A549 (cell line): ENCODE results near the gene MAPKAP1. TPM values are rescaled to one million over a fixed set of nuclear protein-coding genes. Genes with fewer than 3 reads are reported as not detected.

Experiments
- ATAC-seq, 2 experiments: fragments of 200-7000 bp in 1 of 2; fragments of >200 bp in 1 of 2; cut with Nextera tagmentation in 1 of 2; cut with Tn5 transposase in 1 of 2; 3 replicates each; pipeline versions ENCODE4 v1.8.0 to v1.9.1; 2018 to 2020; ENCODE audit warnings: mild to moderate bottlenecking in 1 of 2, moderate library complexity in 1 of 2
- CTCF ChIA-PET: fragments of 300-600 bp; sonication (Branson Sonifier 250); formaldehyde crosslinking; extraction: SDS; loops from one replicate; lab custom pipeline; 2021; ENCODE audit warnings: antibody characterized with exemption, inconsistent platforms; lab: Yijun Ruan, JAX
- POLR2A ChIA-PET: fragments of 350-600 bp; formaldehyde crosslinking; extraction: SDS; loops from one replicate; lab custom pipeline; 2021; ENCODE audit warnings: antibody characterized with exemption, inconsistent platforms; lab: Yijun Ruan, JAX
- DNase-seq, 2 experiments: peaks; one replicate each; pipeline versions ENCODE4 v3.0.0 to v3.0.0-alpha.2; 2011 to 2016; ENCODE audit warnings: low read depth in 1 of 2, low spot score in 1 of 2
- FAIRE-seq: peaks from 2 replicates; lab custom pipeline; 2011; peaks lifted over from hg19 to GRCh38; lab: Jason Lieb, UNC
- H3K27ac ChIP-seq, 2 experiments: fragments of >200 bp; sonication (Bioruptor Twin); formaldehyde crosslinking; 3 replicates each; pipeline ENCODE4 v1.5.1; 2016 to 2017
- H3K4me1 ChIP-seq: fragments of >200 bp; sonication (Bioruptor Twin); formaldehyde crosslinking; 3 replicates; pipeline ENCODE4 v1.6.1; 2016
- H3K4me2 ChIP-seq: fragments of >200 bp; sonication (Bioruptor Twin); formaldehyde crosslinking; 3 replicates; pipeline ENCODE4 v1.6.1; 2016
- H3K4me3 ChIP-seq: fragments of >200 bp; sonication (Bioruptor Twin); formaldehyde crosslinking; 3 replicates; pipeline ENCODE4 v1.5.1; 2016
- H3K9me3 ChIP-seq: fragments of >200 bp; sonication (Bioruptor Twin); formaldehyde crosslinking; 3 replicates; pipeline ENCODE4 v1.6.1; 2016
- BCL3 ChIP-seq: fragments of >200 bp; sonication (Bioruptor Twin); formaldehyde crosslinking; IDR thresholded peaks from 3 replicates; pipeline ENCODE4 v1.6.1; 2016
- CEBPB ChIP-seq, 2 experiments: fragments of >200 bp in 1 of 2; sonication (Bioruptor Twin) in 1 of 2; formaldehyde crosslinking in 1 of 2; IDR thresholded peaks; 2 replicates each; pipeline ENCODE4 v1.6.1; 2012 to 2016
- CTCF ChIP-seq: fragments of >200 bp; sonication (Bioruptor Twin); formaldehyde crosslinking; IDR thresholded peaks from 3 replicates; pipeline ENCODE4 v1.5.1; 2016
- ELK1 ChIP-seq: fragments of 150-350 bp; IDR thresholded peaks from 2 replicates; pipeline ENCODE4 v1.6.1; 2014; ENCODE audit warnings: low read depth, mild to moderate bottlenecking, low read length
- EP300 ChIP-seq, 2 experiments: fragments of >200 bp; sonication (Bioruptor Twin); formaldehyde crosslinking; IDR thresholded peaks; 2 replicates in 1 of 2; 3 replicates in 1 of 2; pipeline ENCODE4 v1.6.1; 2016 to 2017
- FOSB ChIP-seq: fragments of 250-450 bp; sonication (Bioruptor Pico); IDR thresholded peaks from 2 replicates; pipeline ENCODE4 v1.5.0; 2020; ENCODE audit warnings: mild to moderate bottlenecking, moderate library complexity
- FOSL2 ChIP-seq, 2 experiments: fragments of 450-650 bp in 1 of 2; fragments of >200 bp in 1 of 2; sonication (Bioruptor Twin) in 1 of 2; formaldehyde crosslinking; IDR thresholded peaks; 2 replicates each; pipeline versions ENCODE4 v1.5.0 to v1.6.1; 2016 to 2020; ENCODE audit warnings: mild to moderate bottlenecking in 1 of 2, moderate library complexity in 1 of 2
- HDAC2 ChIP-seq: fragments of 200-600 bp; sonication (generic); IDR thresholded peaks from 2 replicates; pipeline ENCODE4 v1.6.1; 2016
- HES2 ChIP-seq: fragments of >200 bp; sonication (Bioruptor Twin); formaldehyde crosslinking; IDR thresholded peaks from 2 replicates; pipeline ENCODE4 v1.6.1; 2016
- HEYL ChIP-seq: fragments of 250-450 bp; sonication (Bioruptor Pico); IDR thresholded peaks from 2 replicates; pipeline ENCODE4 v1.8.0; 2021; ENCODE audit warnings: mild to moderate bottlenecking, moderate library complexity
- HOXB13 ChIP-seq: fragments of 250-450 bp; sonication (Bioruptor Pico); IDR thresholded peaks from 2 replicates; pipeline ENCODE4 v1.5.0; 2020; ENCODE audit warnings: low read depth, mild to moderate bottlenecking, moderate library complexity
- JUN ChIP-seq, 2 experiments: fragments of >200 bp; sonication (Bioruptor Twin); formaldehyde crosslinking; IDR thresholded peaks; 2 replicates in 1 of 2; 3 replicates in 1 of 2; pipeline ENCODE4 v1.6.1; 2016 to 2017
- JUNB ChIP-seq: fragments of >200 bp; sonication (Bioruptor Twin); formaldehyde crosslinking; IDR thresholded peaks from 2 replicates; pipeline ENCODE4 v1.6.1; 2016
- KDM5A ChIP-seq: fragments of 200-600 bp; sonication (generic); IDR thresholded peaks from 2 replicates; pipeline ENCODE4 v1.6.1; 2016; ENCODE audit warnings: antibody characterized with exemption, mild to moderate bottlenecking
- MAFK ChIP-seq: fragments of 450-650 bp; IDR thresholded peaks from 2 replicates; pipeline ENCODE4 v1.6.1; 2014; ENCODE audit not compliant: partially characterized antibody
- MAZ ChIP-seq: fragments of 150-350 bp; IDR thresholded peaks from 2 replicates; pipeline ENCODE4 v1.6.1; 2014; ENCODE audit warnings: antibody characterized with exemption, low read depth, low read length, borderline replicate concordance
- MYC ChIP-seq: IDR thresholded peaks from 2 replicates; pipeline ENCODE4 v1.6.1; 2012; ENCODE audit warnings: mild to moderate bottlenecking, inconsistent platforms, low read length, improper control_type of control experiment, borderline replicate concordance
- PBX3 ChIP-seq: IDR thresholded peaks from 2 replicates; pipeline ENCODE4 v1.6.1; 2012
- PHF8 ChIP-seq: fragments of 200-600 bp; sonication (generic); IDR thresholded peaks from 2 replicates; pipeline ENCODE4 v1.6.1; 2016; ENCODE audit warnings: low read depth, mild to moderate bottlenecking, antibody characterized with exemption, moderate library complexity, borderline replicate concordance
- POLR2AphosphoS2 ChIP-seq: conservative IDR thresholded peaks from 2 replicates; pipeline ENCODE4 v1.6.1; 2012; ENCODE audit warnings: low read length, improper control_type of control experiment, inconsistent platforms
- RAD21 ChIP-seq, 2 experiments: fragments of >200 bp in 1 of 2; sonication (Bioruptor Twin) in 1 of 2; formaldehyde crosslinking in 1 of 2; IDR thresholded peaks in 1 of 2; conservative IDR thresholded peaks in 1 of 2; 2 replicates in 1 of 2; 3 replicates in 1 of 2; pipeline ENCODE4 v1.6.1; 2012 to 2018; ENCODE audit warnings: inconsistent platforms in 1 of 2
- RARB ChIP-seq: fragments of 250-450 bp; sonication (Bioruptor Pico); IDR thresholded peaks from 2 replicates; pipeline ENCODE4 v1.8.0; 2021; ENCODE audit warnings: mild to moderate bottlenecking, moderate library complexity
- SMC3 ChIP-seq: fragments of >200 bp; sonication (Bioruptor Twin); formaldehyde crosslinking; IDR thresholded peaks from 3 replicates; pipeline ENCODE4 v1.6.1; 2018; ENCODE audit warnings: inconsistent platforms
- TP53 ChIP-seq: fragments of 250-450 bp; sonication (Bioruptor Pico); IDR thresholded peaks from 2 replicates; pipeline ENCODE4 v1.5.0; 2021; ENCODE audit warnings: mild to moderate bottlenecking, moderate library complexity
- ZC3H11A ChIP-seq: fragments of 450-650 bp; IDR thresholded peaks from 2 replicates; pipeline ENCODE4 v1.6.1; 2014; ENCODE audit warnings: antibody characterized with exemption, mild to moderate bottlenecking
- ZFP36 ChIP-seq: fragments of 450-650 bp; IDR thresholded peaks from 2 replicates; pipeline ENCODE4 v1.6.1; 2014; ENCODE audit warnings: borderline replicate concordance; ENCODE audit not compliant: partially characterized antibody
- WGBS: methylation state at CpG from one replicate; pipeline ENCODE4 v1.1.6; 2017; ENCODE audit errors: missing lambda C conversion rate; 5-methylcytosine and 5-hydroxymethylcytosine counted together
- polyA plus RNA-seq, 4 experiments: library from polyadenylated mRNA; depleted of rRNA in 3 of 4; stranded (reverse); fragments of >200 nt; fragmentation: RNase III in 1 of 4; extraction: RNeasy Plus Mini Kit Qiagen cat#74134 plus additional on column Dnase treatment in 1 of 4; gene quantifications; 2 replicates in 3 of 4; 3 replicates in 1 of 4; pipeline ENCODE4 v1.2.3, GENCODE V29; 2011 to 2017

The MAPKAP1 gene
- polyA plus RNA-seq, 2 of the 4 experiments (the other 2 are of a cell fraction) = 49.9 to 119 TPM

- POLR2A ChIA-PET = no interaction called here
- H3K27ac ChIP-seq = no peak overlapping the region
- no peak for FAIRE-seq
- no peak overlapping the region for H3K4me3 ChIP-seq
- CTCF ChIA-PET = no interaction called here
- no peaks in the 10 kb centered on the region for H3K9me3 ChIP-seq
- DNase-seq = no peak
- H3K4me1 ChIP-seq = no peaks in the 10 kb centered on the region
- no peak for ATAC-seq
- WGBS = 92% methylated on average over 8 of the region's 8 CpGs
- TF ChIP-seq SMC3 = no peak
- TF ChIP-seq JUN (IDR thresholded peaks at IDR 0.05) = no peak
- TF ChIP-seq ZC3H11A = no peak
- TF ChIP-seq ZFP36 = no peak
- no peak for TF ChIP-seq MAZ
- no peak overlapping the region for H3K4me2 ChIP-seq
These were observed 262.0 kb downstream of the MAPKAP1 start for GRCh38 chr9:125444956-125445506.

GRCh38 chr9:125444166-125444565 lies 262.8 kb downstream of the MAPKAP1 start:
- ATAC-seq = no peak
- CTCF ChIA-PET = interaction anchor here (1.3 kb wide), 1 partner anchor 114 kb away, joined by 3 read pairs; no protein-coding TSS in a partner anchor
- H3K4me1 ChIP-seq = no peaks in the 10 kb centered on the region
- no peak for FAIRE-seq
- no peaks in the 10 kb centered on the region for H3K9me3 ChIP-seq
- no peak for DNase-seq
- TF ChIP-seq FOSL2 (IDR thresholded peaks at IDR 0.05) (no peak), FOSL2 (CRISPR knock-in tag; IDR thresholded peaks at IDR 0.05) (no peak), JUN (IDR thresholded peaks at IDR 0.05) (no peak), KDM5A (no peak), HEYL (CRISPR knock-in tag) (no peak), FOSB (CRISPR knock-in tag) (no peak), HDAC2 (no peak), PHF8 (no peak), CTCF (no peak), CEBPB (IDR thresholded peaks at IDR 0.05) (no peak), ELK1 (no peak), HES2 (no peak)
- no peak overlapping the region for H3K4me2 ChIP-seq
- no peak overlapping the region for H3K4me3 ChIP-seq
- POLR2A ChIA-PET = no interaction called here
- no peak overlapping the region for H3K27ac ChIP-seq
- 94% methylated on average over 10 of the region's 10 CpGs for WGBS

- no peak overlapping the region for H3K27ac ChIP-seq
- no peak overlapping the region for H3K4me3 ChIP-seq
- FAIRE-seq (no peak), ATAC-seq (no peak), DNase-seq (no peak)
- POLR2A ChIA-PET = no interaction called here
- no peaks in the 10 kb centered on the region for H3K9me3 ChIP-seq
- WGBS = 91% methylated on average over 6 of the region's 8 CpGs
- H3K4me2 ChIP-seq = no peak overlapping the region
- H3K4me1 ChIP-seq = no peaks in the 10 kb centered on the region
- CTCF ChIA-PET = interaction anchor here (1.3 kb wide), 1 partner anchor 115 kb away, joined by 3 read pairs; no protein-coding TSS in a partner anchor
- no peak for TF ChIP-seq JUNB
- no peak for TF ChIP-seq KDM5A
- no peak for TF ChIP-seq MYC
These were observed 263.6 kb downstream of the MAPKAP1 start for GRCh38 chr9:125443367-125443766.

- ChIA-PET CTCF (interaction anchor here (1.7 kb wide), 1 partner anchor 35 kb away, joined by 6 read pairs; no protein-coding TSS in a partner anchor), POLR2A (no interaction called here)
- no peak overlapping the region for H3K4me2 ChIP-seq
- no peak overlapping the region for H3K4me3 ChIP-seq
- DNase-seq = no peak
- no peak for ATAC-seq
- WGBS = 85% methylated on average over 5 of the region's 5 CpGs
- H3K9me3 ChIP-seq = no peaks in the 10 kb centered on the region
- no peaks in the 10 kb centered on the region for H3K4me1 ChIP-seq
- no peak overlapping the region for H3K27ac ChIP-seq
- no peak for FAIRE-seq
- TF ChIP-seq HDAC2 = no peak
- TF ChIP-seq MAFK = no peak
- TF ChIP-seq BCL3 = no peak
- no peak for TF ChIP-seq POLR2AphosphoS2
- TF ChIP-seq RAD21 (conservative IDR thresholded peaks at IDR 0.05 in 1 of 2, IDR thresholded peaks at IDR 0.05 in 1 of 2) = no peak
- no peak for TF ChIP-seq PBX3
- TF ChIP-seq EP300 (IDR thresholded peaks at IDR 0.05) = no peak
- no peak for TF ChIP-seq HOXB13 (CRISPR knock-in tag)
- TF ChIP-seq RARB (CRISPR knock-in tag) = no peak
- no peak for TF ChIP-seq TP53 (CRISPR knock-in tag)
- no peak for TF ChIP-seq HES2
- TF ChIP-seq HEYL (CRISPR knock-in tag) = no peak
These were observed 264.6 kb downstream of the MAPKAP1 start for GRCh38 chr9:125442452-125442851.
